ENCODE data around the gene GCC2.
"Not testable (repeated sequence)": the region's sequence is repeated elsewhere in the genome, so short reads cannot be mapped to it uniquely, and the experiment has no call there.

GRCh38 chr2:108556581-108556980, 107.6 kb downstream of the GCC2 start:
- TF ChIP-seq POLR2A (IDR thresholded peaks at IDR 0.05) = not testable (repeated sequence)
- TF ChIP-seq, protein P1, sequence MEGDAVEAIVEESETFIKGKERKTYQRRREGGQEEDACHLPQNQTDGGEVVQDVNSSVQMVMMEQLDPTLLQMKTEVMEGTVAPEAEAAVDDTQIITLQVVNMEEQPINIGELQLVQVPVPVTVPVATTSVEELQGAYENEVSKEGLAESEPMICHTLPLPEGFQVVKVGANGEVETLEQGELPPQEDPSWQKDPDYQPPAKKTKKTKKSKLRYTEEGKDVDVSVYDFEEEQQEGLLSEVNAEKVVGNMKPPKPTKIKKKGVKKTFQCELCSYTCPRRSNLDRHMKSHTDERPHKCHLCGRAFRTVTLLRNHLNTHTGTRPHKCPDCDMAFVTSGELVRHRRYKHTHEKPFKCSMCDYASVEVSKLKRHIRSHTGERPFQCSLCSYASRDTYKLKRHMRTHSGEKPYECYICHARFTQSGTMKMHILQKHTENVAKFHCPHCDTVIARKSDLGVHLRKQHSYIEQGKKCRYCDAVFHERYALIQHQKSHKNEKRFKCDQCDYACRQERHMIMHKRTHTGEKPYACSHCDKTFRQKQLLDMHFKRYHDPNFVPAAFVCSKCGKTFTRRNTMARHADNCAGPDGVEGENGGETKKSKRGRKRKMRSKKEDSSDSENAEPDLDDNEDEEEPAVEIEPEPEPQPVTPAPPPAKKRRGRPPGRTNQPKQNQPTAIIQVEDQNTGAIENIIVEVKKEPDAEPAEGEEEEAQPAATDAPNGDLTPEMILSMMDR (IDR thresholded peaks at IDR 0.05) = not testable (repeated sequence)
